ENCODE measurements around the gene WNT2.
"Not testable (repeated sequence)": the region's sequence is repeated elsewhere in the genome, so short reads cannot be mapped to it uniquely, and the experiment has no call there.

WNT2 gene

DNA sequence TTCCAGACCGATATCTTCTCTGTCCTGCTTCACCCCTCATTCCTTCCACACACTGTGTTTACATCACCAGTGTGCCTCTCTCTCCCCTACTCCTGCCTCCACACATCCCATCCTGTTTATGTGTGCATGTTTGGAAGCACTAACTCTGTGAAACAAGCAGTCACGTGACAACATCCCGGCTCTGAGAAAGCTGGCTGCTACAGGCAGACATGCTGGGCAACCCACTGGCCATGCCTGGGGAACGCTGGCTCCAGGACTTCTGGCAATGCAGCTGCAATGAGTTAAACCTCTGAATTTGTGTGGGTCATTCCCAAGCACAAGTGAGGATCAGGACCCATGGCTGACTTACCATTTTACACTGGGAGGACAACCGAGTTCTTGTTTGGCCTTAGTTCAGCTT, 74.0 kb downstream of the WNT2 start:
- TF ChIP-seq YY1 (IDR thresholded peaks at IDR 0.05; ENCODE audit: insufficient read depth, insufficient read length) (no peak), ZNF274 (IDR thresholded peaks at IDR 0.05; ENCODE audit: low read depth, low read length) (no peak), SUZ12 (IDR thresholded peaks at IDR 0.05; ENCODE audit: extremely low read depth, insufficient read depth, insufficient read length) (no peak)
- Histone ChIP-seq H3K36me3 (ENCODE audit: insufficient read depth, insufficient read length, low read length) (no peaks in the 10 kb centered on the region), H3K9me3 (ENCODE audit: insufficient read depth, low read length) (no peaks in the 10 kb centered on the region), H3K4me3 (ENCODE audit: insufficient read length, low read depth) (no peak overlapping the region), H3K27me3 (ENCODE audit: insufficient read depth, insufficient read length) (no peaks in the 10 kb centered on the region), H3K4me1 (ENCODE audit: insufficient read depth, insufficient read length) (no peaks in the 10 kb centered on the region), H3K9ac (ENCODE audit: insufficient read length, low read depth) (no peak overlapping the region)
- DNase-seq (ENCODE audit: low read depth, low spot score): no peak

GRCh38 chr7:117247809-117248208, 75.0 kb downstream of the WNT2 start:
- no peaks in the 10 kb centered on the region for H3K36me3 ChIP-seq (ENCODE audit: insufficient read depth, insufficient read length, low read length)
- DNase-seq (ENCODE audit: low read depth, low spot score): no peak
- no peak overlapping the region for H3K9ac ChIP-seq (ENCODE audit: insufficient read length, low read depth)
- TF ChIP-seq SUZ12 (IDR thresholded peaks at IDR 0.05; ENCODE audit: extremely low read depth, insufficient read depth, insufficient read length) (no peak), ZNF274 (IDR thresholded peaks at IDR 0.05; ENCODE audit: low read depth, low read length) (no peak), YY1 (IDR thresholded peaks at IDR 0.05; ENCODE audit: insufficient read depth, insufficient read length) (no peak)
- H3K4me1 ChIP-seq (ENCODE audit: insufficient read depth, insufficient read length): no peaks in the 10 kb centered on the region
- no peaks in the 10 kb centered on the region for H3K27me3 ChIP-seq (ENCODE audit: insufficient read depth, insufficient read length)
- no peak overlapping the region for H3K4me3 ChIP-seq (ENCODE audit: insufficient read length, low read depth)
- H3K9me3 ChIP-seq (ENCODE audit: insufficient read depth, low read length): no peaks in the 10 kb centered on the region

GRCh38 chr7:117245703-117246102, 77.2 kb downstream of the WNT2 start:
- not testable (repeated sequence) for H3K9ac ChIP-seq (ENCODE audit: insufficient read length, low read depth); H3K27me3 ChIP-seq (ENCODE audit: insufficient read depth, insufficient read length); H3K4me3 ChIP-seq (ENCODE audit: insufficient read length, low read depth); H3K36me3 ChIP-seq (ENCODE audit: insufficient read depth, insufficient read length, low read length); H3K4me1 ChIP-seq (ENCODE audit: insufficient read depth, insufficient read length); H3K9me3 ChIP-seq (ENCODE audit: insufficient read depth, low read length); DNase-seq (ENCODE audit: low read depth, low spot score)

DNA sequence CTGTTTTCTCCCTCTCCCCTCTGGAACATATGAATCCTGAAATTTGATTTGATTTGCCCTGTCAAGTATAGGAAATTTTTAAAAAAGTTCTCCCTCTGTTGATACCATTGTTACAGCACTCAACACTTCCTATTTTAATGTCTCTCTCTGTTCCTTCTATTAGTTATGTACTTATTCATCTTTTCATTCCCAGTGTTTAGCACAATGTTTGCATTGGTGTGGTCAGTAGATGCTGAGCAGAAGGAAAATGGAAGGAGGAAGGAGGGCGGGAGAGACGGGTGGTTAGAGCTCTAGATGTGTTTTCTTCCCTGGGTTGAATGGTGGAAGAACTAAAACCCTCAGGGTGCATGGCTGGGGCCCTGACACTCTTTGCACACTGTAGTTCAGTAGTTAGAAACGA, 79.5 kb downstream of the WNT2 start:
- Histone ChIP-seq H3K9me3 (ENCODE audit: insufficient read depth, low read length) (no peaks in the 10 kb centered on the region), H3K4me1 (ENCODE audit: insufficient read depth, insufficient read length) (no peaks in the 10 kb centered on the region), H3K4me3 (ENCODE audit: insufficient read length, low read depth) (no peak overlapping the region), H3K27me3 (ENCODE audit: insufficient read depth, insufficient read length) (no peaks in the 10 kb centered on the region), H3K9ac (ENCODE audit: insufficient read length, low read depth) (no peak overlapping the region), H3K36me3 (ENCODE audit: insufficient read depth, insufficient read length, low read length) (no peaks in the 10 kb centered on the region)
- TF ChIP-seq YY1 (IDR thresholded peaks at IDR 0.05; ENCODE audit: insufficient read depth, insufficient read length) (no peak), SUZ12 (IDR thresholded peaks at IDR 0.05; ENCODE audit: extremely low read depth, insufficient read depth, insufficient read length) (no peak)
- DNase-seq (ENCODE audit: low read depth, low spot score): no peak

GRCh38 chr7:117241088-117241487, 81.8 kb downstream of the WNT2 start:
- Histone ChIP-seq H3K27me3 (ENCODE audit: insufficient read depth, insufficient read length) (no peaks in the 10 kb centered on the region), H3K9ac (ENCODE audit: insufficient read length, low read depth) (no peak overlapping the region), H3K4me1 (ENCODE audit: insufficient read depth, insufficient read length) (no peaks in the 10 kb centered on the region), H3K9me3 (ENCODE audit: insufficient read depth, low read length) (no peaks in the 10 kb centered on the region), H3K4me3 (ENCODE audit: insufficient read length, low read depth) (no peak overlapping the region), H3K36me3 (ENCODE audit: insufficient read depth, insufficient read length, low read length) (no peaks in the 10 kb centered on the region)
- TF ChIP-seq SUZ12 (IDR thresholded peaks at IDR 0.05; ENCODE audit: extremely low read depth, insufficient read depth, insufficient read length) (no peak), ZNF274 (IDR thresholded peaks at IDR 0.05; ENCODE audit: low read depth, low read length) (no peak), YY1 (IDR thresholded peaks at IDR 0.05; ENCODE audit: insufficient read depth, insufficient read length) (no peak)
- no peak for DNase-seq (ENCODE audit: low read depth, low spot score)

DNA sequence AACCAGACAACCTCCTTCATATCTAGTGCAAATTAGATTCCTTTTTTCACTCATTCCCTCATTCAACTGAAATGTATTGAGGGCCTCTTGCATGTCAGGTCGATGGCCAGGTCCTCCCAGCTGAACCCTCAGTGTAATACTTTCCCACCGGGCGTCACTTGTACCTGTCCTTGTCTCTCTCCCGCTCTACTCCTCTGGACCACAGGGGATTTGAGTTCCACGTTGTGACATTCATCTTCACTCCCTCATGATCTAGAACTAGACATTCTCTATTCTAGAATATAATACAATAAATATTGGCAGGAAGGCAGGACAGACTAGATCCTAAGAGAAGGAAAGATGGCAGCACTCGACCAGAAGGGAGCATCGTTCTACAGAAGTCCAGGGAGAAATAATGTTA, 83.9 kb downstream of the WNT2 start:
- TF ChIP-seq ZNF274 (IDR thresholded peaks at IDR 0.05; ENCODE audit: low read depth, low read length) (no peak), SUZ12 (IDR thresholded peaks at IDR 0.05; ENCODE audit: extremely low read depth, insufficient read depth, insufficient read length) (no peak), YY1 (IDR thresholded peaks at IDR 0.05; ENCODE audit: insufficient read depth, insufficient read length) (no peak)
- H3K4me1 ChIP-seq (ENCODE audit: insufficient read depth, insufficient read length): no peaks in the 10 kb centered on the region
- H3K4me3 ChIP-seq (ENCODE audit: insufficient read length, low read depth): no peak overlapping the region
- no peak overlapping the region for H3K9ac ChIP-seq (ENCODE audit: insufficient read length, low read depth)
- H3K9me3 ChIP-seq (ENCODE audit: insufficient read depth, low read length): no peaks in the 10 kb centered on the region
- no peaks in the 10 kb centered on the region for H3K36me3 ChIP-seq (ENCODE audit: insufficient read depth, insufficient read length, low read length)
- H3K27me3 ChIP-seq (ENCODE audit: insufficient read depth, insufficient read length): no peaks in the 10 kb centered on the region
- no peak for DNase-seq (ENCODE audit: low read depth, low spot score)

DNA sequence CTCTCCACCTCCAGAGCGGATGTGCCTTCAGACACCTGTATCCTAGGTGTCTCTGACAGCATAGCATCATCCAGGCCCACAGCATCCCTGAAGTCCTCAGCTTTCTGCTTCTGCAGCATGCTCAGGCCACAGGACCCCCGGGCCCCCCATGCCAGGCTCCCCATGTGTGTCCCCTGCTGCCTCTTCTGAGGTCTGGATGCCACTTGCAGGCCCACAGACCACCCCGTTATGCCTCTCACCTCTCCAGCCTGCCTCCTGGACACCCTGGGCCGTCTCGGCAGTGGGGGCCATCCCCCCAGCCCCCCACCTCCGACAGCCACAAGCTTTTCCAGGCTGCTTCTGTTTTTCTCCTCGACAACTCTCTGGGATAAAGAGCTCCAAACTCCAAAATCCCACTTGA, 84.4 kb downstream of the WNT2 start:
- Histone ChIP-seq H3K9ac (ENCODE audit: insufficient read length, low read depth) (no peak overlapping the region), H3K4me3 (ENCODE audit: insufficient read length, low read depth) (no peak overlapping the region), H3K4me1 (ENCODE audit: insufficient read depth, insufficient read length) (no peaks in the 10 kb centered on the region), H3K27me3 (ENCODE audit: insufficient read depth, insufficient read length) (no peaks in the 10 kb centered on the region), H3K36me3 (ENCODE audit: insufficient read depth, insufficient read length, low read length) (no peaks in the 10 kb centered on the region), H3K9me3 (ENCODE audit: insufficient read depth, low read length) (no peaks in the 10 kb centered on the region)
- TF ChIP-seq SUZ12 (IDR thresholded peaks at IDR 0.05; ENCODE audit: extremely low read depth, insufficient read depth, insufficient read length) (no peak), ZNF274 (IDR thresholded peaks at IDR 0.05; ENCODE audit: low read depth, low read length) (no peak), YY1 (IDR thresholded peaks at IDR 0.05; ENCODE audit: insufficient read depth, insufficient read length) (no peak)
- DNase-seq (ENCODE audit: low read depth, low spot score): no peak

GRCh38 chr7:117237646-117238045, 85.2 kb downstream of the WNT2 start:
- Histone ChIP-seq H3K9ac (ENCODE audit: insufficient read length, low read depth) (no peak overlapping the region), H3K36me3 (ENCODE audit: insufficient read depth, insufficient read length, low read length) (no peaks in the 10 kb centered on the region), H3K9me3 (ENCODE audit: insufficient read depth, low read length) (no peaks in the 10 kb centered on the region), H3K4me1 (ENCODE audit: insufficient read depth, insufficient read length) (no peaks in the 10 kb centered on the region), H3K27me3 (ENCODE audit: insufficient read depth, insufficient read length) (no peaks in the 10 kb centered on the region), H3K4me3 (ENCODE audit: insufficient read length, low read depth) (no peak overlapping the region)
- TF ChIP-seq ZNF274 (IDR thresholded peaks at IDR 0.05; ENCODE audit: low read depth, low read length) (no peak), YY1 (IDR thresholded peaks at IDR 0.05; ENCODE audit: insufficient read depth, insufficient read length) (no peak), SUZ12 (IDR thresholded peaks at IDR 0.05; ENCODE audit: extremely low read depth, insufficient read depth, insufficient read length) (no peak)
- DNase-seq (ENCODE audit: low read depth, low spot score): no peak
